NCI-H2081 treated with DMSO at 0.1 percent for 48 hours (cell line): ENCODE data around the gene ATP4B.
"Not testable (repeated sequence)": the region's sequence is repeated elsewhere in the genome, so short reads cannot be mapped to it uniquely, and the experiment has no call there.

Experiments
- DNase-seq: peaks from one replicate; lab custom pipeline; 2025; lab: John Stamatoyannopoulos, UW

Gene ATP4B

GRCh38 chr13:113639616-113640262 is 18.3 kb downstream of the ATP4B start:
- DNase-seq: no peak

GRCh38 chr13:113638806-113639205 is 19.2 kb downstream of the ATP4B start:
- DNase-seq: no peak

GRCh38 chr13:113638173-113638746 is 19.7 kb downstream of the ATP4B start:
- DNase-seq: no peak

- no peak for DNase-seq
These were observed 20.5 kb downstream of the ATP4B start for GRCh38 chr13:113637262-113638160.

GRCh38 chr13:113636266-113636963 is 21.6 kb downstream of the ATP4B start:
- no peak for DNase-seq

GRCh38 chr13:113635709-113636108 is 22.3 kb downstream of the ATP4B start:
- no peak for DNase-seq

- DNase-seq: no peak
These were observed 23.0 kb downstream of the ATP4B start for GRCh38 chr13:113635048-113635420.

- no peak for DNase-seq
These were observed 23.5 kb downstream of the ATP4B start for GRCh38 chr13:113634279-113635047.

GRCh38 chr13:113633485-113633873 is 24.5 kb downstream of the ATP4B start:
- DNase-seq: no peak

- DNase-seq: no peak
These were observed 25.1 kb downstream of the ATP4B start for GRCh38 chr13:113632706-113633484.

GRCh38 chr13:113631341-113632095 is 26.5 kb downstream of the ATP4B start:
- DNase-seq: no peak

- no peak for DNase-seq
These were observed 27.2 kb downstream of the ATP4B start for GRCh38 chr13:113630804-113631203.

GRCh38 chr13:113630296-113630695 is 27.7 kb downstream of the ATP4B start:
- DNase-seq: no peak

- no peak for DNase-seq
These were observed 28.1 kb downstream of the ATP4B start for GRCh38 chr13:113629866-113630265.

- DNase-seq: no peak
These were observed 29.4 kb downstream of the ATP4B start for GRCh38 chr13:113628291-113629270.

GRCh38 chr13:113627136-113627535 is 30.9 kb downstream of the ATP4B start:
- DNase-seq: no peak

GRCh38 chr13:113625965-113626721 is 31.9 kb downstream of the ATP4B start:
- no peak for DNase-seq

GRCh38 chr13:113624640-113625304 is 33.2 kb downstream of the ATP4B start:
- not testable (repeated sequence) for DNase-seq
